Peyer's patch (tissue), 4 donors: ENCODE results near the gene SKI. TPM values are rescaled to one million over a fixed set of nuclear protein-coding genes. Genes with fewer than 3 reads are reported as not detected.

ENCODE experiments used
- DNase-seq, 3 donors: peaks; one replicate each; pipeline ENCODE4 v3.0.0-alpha.2; 2017 to 2019
- H3K27ac ChIP-seq, 4 donors: fragments of 200-600 bp; sonication (generic); one replicate each; pipeline ENCODE4 v1.5.1; 2016 to 2019
- H3K27me3 ChIP-seq, 2 donors: fragments of 200-600 bp; sonication (generic); one replicate each; pipeline ENCODE4 v1.5.1; 2019
- H3K36me3 ChIP-seq, 3 donors: fragments of 200-600 bp; sonication (generic); one replicate each; pipeline ENCODE4 v1.5.1; 2016 to 2019
- H3K4me1 ChIP-seq, 4 donors: fragments of 200-600 bp; sonication (generic); one replicate each; pipeline ENCODE4 v1.5.1; 2016 to 2019
- H3K4me3 ChIP-seq, 4 donors: fragments of 200-600 bp; sonication (generic); 1 replicate in 3 of 4; 2 replicates in 1 of 4; pipeline ENCODE4 v1.5.1; 2016 to 2019; ENCODE audit warnings: mild to moderate bottlenecking in 1 of 4
- H3K9me3 ChIP-seq, 4 donors: fragments of 200-600 bp; sonication (generic); one replicate each; pipeline ENCODE4 v1.5.1; 2016 to 2019; ENCODE audit warnings: mild to moderate bottlenecking in 1 of 4
- POLR2A ChIP-seq, 2 donors: fragments of 450-650 bp; IDR thresholded peaks; one replicate each; pipeline ENCODE4 v1.5.1; 2017; ENCODE audit warnings: antibody characterized with exemption in 2 of 2, mild to moderate bottlenecking in 2 of 2, moderate library complexity in 2 of 2
- total RNA-seq, 4 donors: library from RNA; depleted of rRNA; stranded (reverse); fragments of >200 nt; gene quantifications; one replicate each; pipeline ENCODE4 v1.1.0, GENCODE V29; 2016
- TF ChIP-seq, protein P1 (sequence below), 6 experiments: fragments of 450-650 bp in 4 of 6; fragments of 200-600 bp in 2 of 6; sonication (generic) in 1 of 6; IDR thresholded peaks; one replicate each; pipeline ENCODE4 v1.5.1; 2017 to 2019; ENCODE audit warnings: antibody characterized with exemption in 6 of 6, mild to moderate bottlenecking in 3 of 6, moderate library complexity in 1 of 6

The SKI gene
- total RNA-seq, 4 donors from 2014 or later: 20.1 to 41.5 (median 37.1) TPM

DNA sequence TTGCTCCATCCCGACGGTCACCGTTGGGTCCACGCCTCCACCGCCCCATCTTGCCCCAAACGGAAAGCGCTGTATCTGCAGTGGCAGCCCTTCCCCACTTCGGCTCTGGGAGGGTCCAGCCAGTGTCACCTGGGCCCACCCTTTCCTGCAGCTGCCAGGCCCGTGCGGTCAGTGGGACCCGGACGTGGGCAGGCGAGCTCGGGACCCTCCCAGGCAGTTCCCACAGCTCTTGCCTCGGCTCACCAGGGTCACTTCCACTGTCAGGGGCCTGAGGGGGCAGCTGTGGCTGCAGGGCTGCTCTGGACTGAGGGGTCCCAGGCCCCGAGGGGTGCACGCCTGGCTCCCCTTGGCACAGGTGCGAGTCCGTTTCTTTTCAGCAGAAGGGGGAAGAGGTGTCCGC lies 80.7 kb downstream of the SKI start:
- TF ChIP-seq POLR2A (IDR thresholded peaks at IDR 0.05): no peak
- TF ChIP-seq, protein P1, sequence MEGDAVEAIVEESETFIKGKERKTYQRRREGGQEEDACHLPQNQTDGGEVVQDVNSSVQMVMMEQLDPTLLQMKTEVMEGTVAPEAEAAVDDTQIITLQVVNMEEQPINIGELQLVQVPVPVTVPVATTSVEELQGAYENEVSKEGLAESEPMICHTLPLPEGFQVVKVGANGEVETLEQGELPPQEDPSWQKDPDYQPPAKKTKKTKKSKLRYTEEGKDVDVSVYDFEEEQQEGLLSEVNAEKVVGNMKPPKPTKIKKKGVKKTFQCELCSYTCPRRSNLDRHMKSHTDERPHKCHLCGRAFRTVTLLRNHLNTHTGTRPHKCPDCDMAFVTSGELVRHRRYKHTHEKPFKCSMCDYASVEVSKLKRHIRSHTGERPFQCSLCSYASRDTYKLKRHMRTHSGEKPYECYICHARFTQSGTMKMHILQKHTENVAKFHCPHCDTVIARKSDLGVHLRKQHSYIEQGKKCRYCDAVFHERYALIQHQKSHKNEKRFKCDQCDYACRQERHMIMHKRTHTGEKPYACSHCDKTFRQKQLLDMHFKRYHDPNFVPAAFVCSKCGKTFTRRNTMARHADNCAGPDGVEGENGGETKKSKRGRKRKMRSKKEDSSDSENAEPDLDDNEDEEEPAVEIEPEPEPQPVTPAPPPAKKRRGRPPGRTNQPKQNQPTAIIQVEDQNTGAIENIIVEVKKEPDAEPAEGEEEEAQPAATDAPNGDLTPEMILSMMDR (IDR thresholded peaks at IDR 0.05): no peak
- H3K4me3 ChIP-seq: no peak overlapping the region
- DNase-seq: no peak
- H3K27me3 ChIP-seq: no peaks in the 10 kb centered on the region
- peaks cover 5 to 37% (median 19%) of the 10 kb centered on the region in 4 donors for H3K4me1 ChIP-seq
- H3K36me3 ChIP-seq: peaks cover 0 to 59% (median 0%) of the 10 kb centered on the region in 3 donors
- H3K9me3 ChIP-seq: no peaks in the 10 kb centered on the region
- no peak overlapping the region for H3K27ac ChIP-seq

DNA sequence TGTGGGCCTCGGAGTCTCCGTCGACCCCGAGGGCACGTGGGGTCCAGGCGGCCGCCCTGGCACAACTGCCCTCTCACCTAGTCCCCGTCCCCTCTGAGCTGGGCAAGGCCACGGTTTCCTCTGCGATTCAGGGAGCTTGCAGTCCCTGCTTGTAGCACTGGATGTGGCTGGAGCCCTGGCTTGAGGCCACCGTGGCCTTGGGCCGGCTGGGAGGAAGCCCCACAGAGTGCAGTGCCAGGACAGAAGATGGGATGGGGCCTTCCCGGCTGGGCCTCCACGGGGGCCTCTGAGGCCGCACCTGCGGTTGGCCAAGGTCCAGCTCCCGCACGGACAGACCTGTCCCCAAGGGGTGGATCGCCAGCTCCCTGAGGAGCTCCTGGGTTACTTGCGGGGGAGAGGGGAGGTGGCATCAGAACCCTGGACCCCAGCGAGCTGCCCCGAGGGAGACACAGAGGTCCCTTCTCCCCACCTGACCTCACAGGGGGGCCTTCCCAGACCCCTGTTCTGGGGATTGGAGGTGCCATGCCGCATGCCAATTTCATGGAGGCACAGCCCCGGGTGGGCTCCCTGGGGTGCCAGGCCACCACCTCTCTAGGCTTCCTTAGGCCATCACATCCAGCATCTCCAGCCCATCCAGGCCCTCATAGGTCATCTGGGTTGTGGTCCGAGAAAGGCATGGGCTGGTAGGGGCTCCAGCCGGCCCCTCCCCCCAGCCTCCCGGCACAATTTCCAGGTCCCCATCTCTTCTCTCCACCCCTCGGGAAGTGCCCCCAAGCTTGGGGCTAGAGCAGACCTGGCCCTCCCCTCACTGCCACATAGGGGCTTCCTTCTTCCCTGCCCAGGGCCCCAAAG lies 82.4 kb downstream of the SKI start:
- no peak for DNase-seq
- H3K9me3 ChIP-seq: no peaks in the 10 kb centered on the region
- no peaks in the 10 kb centered on the region for H3K27me3 ChIP-seq
- H3K4me3 ChIP-seq: no peak overlapping the region
- TF ChIP-seq, protein P1 (IDR thresholded peaks at IDR 0.05): no peak
- no peak for TF ChIP-seq POLR2A (IDR thresholded peaks at IDR 0.05)
- H3K4me1 ChIP-seq: peaks cover 5 to 49% (median 30%) of the 10 kb centered on the region in 4 donors
- H3K36me3 ChIP-seq: peaks cover 0 to 42% (median 0%) of the 10 kb centered on the region in 3 donors
- peak overlapping the region; percentile 81 to 95 (median 90) for H3K27ac ChIP-seq

DNA sequence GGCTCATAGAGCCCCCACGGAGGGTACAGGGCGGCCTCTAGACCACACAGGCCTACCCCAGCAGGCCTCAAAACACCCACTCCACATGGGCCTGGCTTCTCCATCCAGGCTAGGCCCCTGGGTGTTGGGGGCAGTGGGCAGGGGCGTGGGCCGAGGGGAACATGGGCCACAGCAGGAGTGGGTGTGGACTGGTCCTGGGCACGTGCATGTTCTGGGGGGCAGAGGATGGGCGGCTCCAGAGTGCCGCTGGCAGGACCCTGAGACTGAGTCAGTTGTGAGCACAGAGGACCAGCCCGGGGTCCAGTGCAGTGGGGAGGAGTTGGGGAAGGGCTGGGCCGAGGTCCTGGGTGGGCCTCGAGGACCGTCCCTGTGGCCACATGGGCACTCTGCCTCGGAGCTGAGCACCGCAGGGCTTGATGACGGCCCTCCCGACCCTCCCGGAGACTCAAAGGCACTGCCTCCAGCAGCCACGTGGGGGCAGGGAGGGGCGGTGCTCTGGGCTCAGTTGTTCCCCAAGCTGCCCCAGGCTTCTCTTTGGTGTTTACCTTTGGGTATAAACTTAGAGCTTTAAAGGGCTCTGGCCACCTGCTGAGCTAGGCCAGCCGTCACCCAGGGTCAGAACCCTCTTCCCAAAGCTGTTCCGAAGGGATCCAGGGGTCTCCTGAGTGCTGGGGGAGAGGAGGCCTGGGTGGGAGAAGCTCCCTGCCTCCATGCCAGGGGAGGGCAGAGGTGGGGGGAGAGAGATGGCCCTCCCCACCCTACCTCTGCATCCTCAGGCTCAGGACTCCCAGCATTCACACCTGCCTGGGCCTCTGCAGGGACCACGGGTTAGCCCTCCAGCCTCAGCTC lies 83.3 kb downstream of the SKI start:
- no peaks in the 10 kb centered on the region for H3K9me3 ChIP-seq
- peak overlapping the region; percentile 81 to 95 (median 90) for H3K27ac ChIP-seq
- no peaks in the 10 kb centered on the region for H3K27me3 ChIP-seq
- DNase-seq: peak in 2 of 3 donors; percentile 72 to 85
- no peak overlapping the region for H3K4me3 ChIP-seq
- H3K4me1 ChIP-seq: peaks cover 5 to 55% (median 31%) of the 10 kb centered on the region in 4 donors
- H3K36me3 ChIP-seq: peaks cover 0 to 33% (median 0%) of the 10 kb centered on the region in 3 donors
- TF ChIP-seq POLR2A (IDR thresholded peaks at IDR 0.05): no peak
- TF ChIP-seq, protein P1 (IDR thresholded peaks at IDR 0.05): peak; percentile 14 to 42 (median 26)

DNA sequence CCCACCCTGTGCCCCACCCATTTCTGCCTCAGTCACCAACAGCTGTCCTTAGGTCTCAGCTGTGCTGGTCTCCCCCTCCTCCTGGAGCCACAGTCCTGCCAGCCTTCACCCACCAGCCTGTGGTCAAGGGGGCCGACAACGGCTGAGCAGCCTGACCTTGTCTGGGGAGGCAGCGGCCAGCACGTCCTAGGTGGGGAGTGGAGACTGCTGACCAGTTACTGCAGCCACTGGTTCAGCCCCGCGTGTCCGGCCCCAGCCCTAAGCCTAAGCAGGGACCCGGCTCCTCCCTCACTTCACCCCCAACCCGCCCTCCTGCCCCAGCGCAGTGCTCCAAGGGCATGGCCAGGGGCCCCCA lies 84.0 kb downstream of the SKI start:
- peak overlapping the region; percentile 81 to 95 (median 90) for H3K27ac ChIP-seq
- H3K36me3 ChIP-seq: peaks cover 0 to 26% (median 0%) of the 10 kb centered on the region in 3 donors
- no peak for TF ChIP-seq POLR2A (IDR thresholded peaks at IDR 0.05)
- TF ChIP-seq, protein P1 (IDR thresholded peaks at IDR 0.05): no peak
- no peaks in the 10 kb centered on the region for H3K27me3 ChIP-seq
- no peak overlapping the region for H3K4me3 ChIP-seq
- DNase-seq: no peak
- H3K4me1 ChIP-seq: peaks cover 5 to 55% (median 31%) of the 10 kb centered on the region in 4 donors
- no peaks in the 10 kb centered on the region for H3K9me3 ChIP-seq

DNA sequence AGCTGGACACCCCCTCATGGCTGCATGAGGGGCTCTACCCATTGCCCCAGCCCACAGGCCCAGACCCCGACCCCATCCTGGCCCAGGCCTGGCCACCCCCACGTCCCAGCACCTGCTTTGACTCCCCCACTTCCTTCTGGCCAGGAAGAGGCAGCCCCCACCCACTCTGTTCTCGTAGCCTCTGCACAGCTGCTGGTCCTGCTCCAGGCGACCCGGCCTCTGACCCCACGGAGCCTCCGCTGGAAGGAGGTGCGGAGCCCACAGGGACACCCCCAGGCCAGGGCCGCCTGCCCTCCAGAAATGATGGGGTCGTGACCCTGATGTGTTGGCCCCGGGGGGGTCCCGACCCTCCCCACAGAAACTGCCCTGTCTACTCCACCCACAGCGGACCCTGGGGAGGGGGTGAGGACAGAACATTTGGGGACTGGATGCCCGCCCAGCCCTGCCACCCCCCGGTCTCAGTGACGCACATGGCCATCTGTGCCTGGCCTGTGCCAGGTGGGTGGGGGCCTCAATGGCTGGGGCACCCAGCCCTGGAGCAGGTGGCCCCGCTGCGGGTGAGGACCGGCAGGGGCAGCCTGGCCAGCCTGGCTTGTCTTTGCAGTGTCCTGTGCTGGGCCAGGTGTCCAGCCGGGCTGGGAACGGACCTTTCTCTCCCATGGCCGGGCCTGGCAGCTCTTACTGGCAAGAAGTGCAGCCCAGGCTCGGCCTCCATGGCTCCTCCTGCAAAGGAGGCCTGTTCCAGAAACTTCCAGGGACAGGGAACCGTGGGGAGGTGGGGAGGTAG lies 84.6 kb downstream of the SKI start:
- H3K4me1 ChIP-seq: peaks cover 5 to 55% (median 31%) of the 10 kb centered on the region in 4 donors
- peaks cover 0 to 20% (median 0%) of the 10 kb centered on the region in 3 donors for H3K36me3 ChIP-seq
- H3K27me3 ChIP-seq: no peaks in the 10 kb centered on the region
- no peak overlapping the region for H3K4me3 ChIP-seq
- DNase-seq: peak in 1 of 3 donors; percentile 38
- peak overlapping the region; percentile 81 to 95 (median 90) for H3K27ac ChIP-seq
- no peak for TF ChIP-seq POLR2A (IDR thresholded peaks at IDR 0.05)
- TF ChIP-seq, protein P1 (IDR thresholded peaks at IDR 0.05): no peak
- no peaks in the 10 kb centered on the region for H3K9me3 ChIP-seq
